HG03175 (cell line): ENCODE results near the gene PBXIP1.
A peak's percentile ranks its signal among the peaks of the same experiment; 100 is the strongest.

ENCODE experiments used
- ATAC-seq: cut with Tn5 transposase; IDR thresholded peaks from one replicate; pipeline ENCODE4 v1.9.1; 2021; ENCODE audit warnings: mild to moderate bottlenecking, moderate library complexity; ENCODE audit not compliant: unreplicated experiment

Gene PBXIP1, protein sequence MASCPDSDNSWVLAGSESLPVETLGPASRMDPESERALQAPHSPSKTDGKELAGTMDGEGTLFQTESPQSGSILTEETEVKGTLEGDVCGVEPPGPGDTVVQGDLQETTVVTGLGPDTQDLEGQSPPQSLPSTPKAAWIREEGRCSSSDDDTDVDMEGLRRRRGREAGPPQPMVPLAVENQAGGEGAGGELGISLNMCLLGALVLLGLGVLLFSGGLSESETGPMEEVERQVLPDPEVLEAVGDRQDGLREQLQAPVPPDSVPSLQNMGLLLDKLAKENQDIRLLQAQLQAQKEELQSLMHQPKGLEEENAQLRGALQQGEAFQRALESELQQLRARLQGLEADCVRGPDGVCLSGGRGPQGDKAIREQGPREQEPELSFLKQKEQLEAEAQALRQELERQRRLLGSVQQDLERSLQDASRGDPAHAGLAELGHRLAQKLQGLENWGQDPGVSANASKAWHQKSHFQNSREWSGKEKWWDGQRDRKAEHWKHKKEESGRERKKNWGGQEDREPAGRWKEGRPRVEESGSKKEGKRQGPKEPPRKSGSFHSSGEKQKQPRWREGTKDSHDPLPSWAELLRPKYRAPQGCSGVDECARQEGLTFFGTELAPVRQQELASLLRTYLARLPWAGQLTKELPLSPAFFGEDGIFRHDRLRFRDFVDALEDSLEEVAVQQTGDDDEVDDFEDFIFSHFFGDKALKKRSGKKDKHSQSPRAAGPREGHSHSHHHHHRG

DNA sequence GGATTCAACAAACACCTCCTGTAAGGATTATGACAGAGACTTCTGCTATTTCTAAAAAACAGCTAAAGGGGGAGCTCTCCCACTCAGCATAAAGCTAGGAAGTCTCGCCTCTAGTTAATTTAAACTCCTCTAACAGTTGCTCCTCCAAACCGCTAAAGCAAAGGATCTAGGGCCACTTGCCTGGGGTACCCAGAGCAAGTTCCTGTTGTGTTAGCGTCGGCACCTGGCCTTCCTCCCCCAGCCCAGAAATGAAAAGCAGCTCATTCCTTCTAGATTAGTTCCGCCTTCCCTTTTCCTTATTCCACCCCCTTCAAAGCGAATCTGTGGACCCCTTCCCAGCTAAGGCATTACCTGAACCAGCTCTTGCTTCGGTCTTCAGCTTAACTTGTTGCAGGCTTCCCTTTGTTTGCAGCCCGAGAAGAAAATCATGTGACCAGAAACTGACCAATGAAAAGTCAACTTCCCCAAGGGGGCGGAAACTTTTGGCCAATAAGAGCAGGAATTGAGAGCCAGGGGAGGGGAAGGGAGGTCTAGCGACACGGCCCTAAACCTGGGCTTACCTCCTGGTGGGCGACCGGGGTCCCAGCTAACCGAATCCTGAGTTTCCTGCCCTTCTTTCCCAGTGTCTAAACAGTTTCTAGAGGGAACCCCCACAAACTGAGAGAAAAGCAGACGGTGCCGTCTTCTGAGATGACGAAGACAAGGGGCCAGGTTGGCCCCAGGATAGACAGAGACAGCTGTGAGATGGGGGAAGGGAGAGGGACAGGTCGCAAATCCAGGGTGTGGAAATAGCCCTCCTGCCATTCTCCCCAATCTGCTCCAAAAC lies at the start of gene PBXIP1:
Gene PBXIP1 (minus strand): TSS at position 382 of the 826 bp plus-strand sequence. CDS start 2,378 bp downstream, outside the sequence.
- ATAC-seq = peak; percentile 65

DNA sequence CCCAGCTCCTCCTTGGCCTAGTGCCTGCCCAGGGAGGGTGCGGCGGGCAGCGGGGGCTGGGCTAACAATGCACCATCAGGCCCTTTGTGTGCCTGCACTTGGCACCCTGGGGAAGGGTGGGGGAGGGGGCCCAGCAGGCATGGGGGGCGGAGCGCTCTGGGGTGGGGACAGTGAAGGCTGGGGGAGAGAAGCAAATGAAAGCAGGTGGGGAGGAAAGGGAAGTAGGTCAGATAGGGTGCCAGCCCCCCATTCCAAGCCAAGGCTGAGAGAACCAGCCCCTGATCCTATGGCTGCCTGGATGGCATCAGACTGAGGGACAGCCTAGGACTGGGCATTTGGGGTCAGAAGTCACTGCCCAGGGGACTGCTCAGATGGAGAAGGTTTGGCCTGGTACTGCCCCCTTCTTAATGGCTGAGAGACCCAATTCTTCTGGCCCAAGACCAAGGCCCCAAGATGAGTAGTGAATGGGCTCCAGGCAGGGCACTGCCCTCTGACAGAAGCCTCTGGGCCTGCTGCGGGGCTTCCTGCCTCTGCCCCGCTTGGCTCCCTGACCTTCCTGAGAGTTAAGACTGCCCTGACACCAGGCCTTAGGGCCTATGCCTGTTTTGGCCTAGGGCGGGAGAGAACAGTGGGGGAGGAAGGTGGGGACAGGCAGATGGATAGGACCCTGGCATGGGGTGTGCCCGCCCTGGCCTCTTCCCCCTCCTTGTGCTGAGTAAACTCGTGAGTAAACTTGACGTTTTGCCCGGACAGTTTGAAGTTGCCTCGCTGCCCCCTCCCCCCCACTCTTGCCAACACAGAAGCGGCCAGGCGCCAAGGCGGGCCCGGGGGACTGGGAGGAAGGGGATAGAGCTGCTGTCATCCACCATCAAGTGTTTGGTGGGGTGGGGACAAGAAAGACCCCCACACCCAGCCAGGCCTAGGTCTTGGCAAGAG lies 49.4 kb upstream of the PBXIP1 start:
- ATAC-seq = no peak

DNA sequence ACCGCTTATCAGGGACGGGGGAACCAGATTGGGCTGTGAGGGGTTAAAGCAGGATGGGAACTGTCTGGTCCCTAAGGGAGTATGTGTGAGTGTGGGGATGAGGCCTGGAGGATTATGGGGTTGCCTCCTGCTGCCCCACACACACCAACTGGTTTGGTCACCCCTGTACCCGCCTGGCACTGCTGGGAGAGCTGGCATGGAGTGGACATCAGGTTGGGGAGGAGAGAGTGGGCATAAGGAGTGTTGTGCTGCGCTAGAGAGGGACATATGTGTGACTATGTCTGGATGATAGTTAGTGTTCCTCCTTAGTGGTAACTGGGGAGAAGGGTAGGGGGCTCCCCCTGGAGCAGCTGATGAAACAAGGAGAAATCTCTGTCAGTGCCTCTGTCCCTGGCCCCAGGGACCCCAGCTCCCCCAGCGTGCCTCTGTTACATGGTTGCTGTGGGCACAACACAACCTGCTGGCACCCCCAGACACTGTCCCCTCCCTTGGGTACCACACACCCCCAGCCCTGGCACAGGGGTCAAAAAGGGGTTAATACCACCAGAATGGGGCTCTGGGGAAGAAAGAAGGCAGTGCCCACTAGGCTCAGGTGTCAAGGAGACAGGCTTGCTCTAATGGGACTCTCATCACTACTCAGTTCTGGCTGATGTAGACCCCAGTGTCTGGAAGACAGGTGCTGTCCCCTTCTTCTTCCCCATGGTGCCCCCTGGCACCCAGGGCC lies 48.6 kb upstream of the PBXIP1 start:
- ATAC-seq = no peak

DNA sequence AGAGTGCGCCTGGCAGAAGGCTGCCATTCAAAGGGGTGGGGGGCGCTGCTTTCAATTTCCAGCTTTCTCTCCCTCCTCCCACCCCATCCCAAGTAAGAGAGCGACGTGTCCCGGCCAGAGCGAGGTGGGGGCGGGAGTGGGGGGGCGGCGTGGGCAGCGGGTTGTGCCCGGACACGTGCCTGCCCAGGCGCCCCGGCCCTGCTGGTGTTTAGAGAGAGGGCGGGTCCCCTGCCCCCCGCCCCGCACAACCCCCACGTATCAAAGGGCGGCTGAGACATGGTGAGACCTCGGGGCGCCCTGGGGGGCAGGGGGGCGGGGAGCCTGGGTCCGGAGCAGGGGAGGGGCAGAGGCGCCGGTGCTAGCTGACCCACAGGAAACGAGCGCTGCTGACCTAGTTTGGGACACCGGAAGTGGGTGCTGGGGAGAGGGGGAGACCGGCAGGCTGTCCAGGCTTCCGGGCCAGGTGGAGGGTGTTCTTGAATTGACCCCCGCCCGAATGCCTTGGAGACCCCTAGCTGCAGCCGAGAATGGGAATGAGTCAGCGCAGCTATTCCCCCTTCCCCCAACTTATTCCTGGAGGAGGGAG lies 48.0 kb upstream of the PBXIP1 start:
- ATAC-seq = no peak

DNA sequence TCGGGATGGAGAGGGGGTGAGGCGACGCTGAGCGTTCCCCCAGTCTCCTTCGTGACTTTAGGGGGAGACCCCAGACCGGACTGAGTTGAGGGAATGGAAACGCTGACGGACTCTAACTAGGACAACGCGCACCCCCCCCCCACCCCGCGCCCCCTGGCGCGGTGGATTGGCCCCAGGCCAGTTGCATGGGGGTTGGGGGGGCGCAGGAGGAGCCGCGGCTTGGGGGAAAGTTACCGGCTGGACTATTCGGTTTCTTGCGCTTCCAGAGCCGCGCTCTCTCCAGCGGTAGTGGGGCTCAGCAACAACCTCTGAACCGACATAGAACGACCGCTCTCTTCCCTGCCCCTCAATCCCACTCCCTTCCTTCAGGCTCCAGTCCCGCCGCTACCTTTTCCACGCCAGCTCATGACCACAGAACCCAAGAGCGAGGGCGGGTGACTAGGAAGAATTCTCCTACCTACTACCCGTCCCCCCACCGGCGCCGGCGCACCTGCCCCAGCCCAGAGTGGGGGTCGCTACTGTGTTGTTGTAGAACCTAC lies 47.4 kb upstream of the PBXIP1 start:
- ATAC-seq = no peak

DNA sequence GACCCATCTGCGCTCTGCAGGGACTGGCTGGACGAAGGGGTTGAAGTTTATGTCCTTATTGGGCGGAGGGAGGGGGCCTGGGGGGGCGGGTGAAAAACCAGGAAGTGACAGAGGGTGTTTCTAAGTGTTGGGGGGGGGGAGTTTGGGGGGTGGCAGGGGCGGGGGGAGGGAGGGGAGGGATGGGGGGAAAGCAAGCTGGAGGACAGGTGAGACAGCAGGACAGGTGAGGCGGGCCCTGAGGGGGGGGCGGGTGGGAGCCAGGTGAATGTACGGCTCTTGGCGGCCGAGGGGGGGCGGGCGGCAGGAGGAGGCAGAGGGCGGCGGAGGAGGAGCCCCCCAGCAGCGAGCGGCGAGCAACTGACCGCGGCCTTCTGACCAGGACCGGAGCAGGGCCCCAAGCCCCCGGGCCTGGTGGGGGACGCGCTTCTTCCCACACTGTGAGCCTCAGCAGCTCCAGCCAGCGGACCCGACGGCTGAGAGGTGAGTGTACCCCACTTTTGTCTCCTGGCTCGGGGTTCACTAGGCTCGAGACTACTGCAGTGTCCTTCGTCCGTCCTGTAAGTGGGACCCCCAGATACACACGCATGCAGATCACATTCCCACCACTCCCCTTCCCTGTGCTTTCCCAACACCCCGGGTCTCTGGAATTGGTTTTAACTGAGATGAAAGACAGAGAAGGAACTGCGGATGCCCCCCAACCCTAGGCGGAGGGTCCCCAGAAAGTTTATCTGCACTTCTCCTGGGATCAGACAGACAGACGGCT lies 46.7 kb upstream of the PBXIP1 start, which contains the start of gene ZBTB7B:
Gene ZBTB7B (plus strand): TSS at position 339 of the 763 bp plus-strand sequence. CDS start 11,859 bp downstream, outside the sequence.
- ATAC-seq = peak; percentile 6

DNA sequence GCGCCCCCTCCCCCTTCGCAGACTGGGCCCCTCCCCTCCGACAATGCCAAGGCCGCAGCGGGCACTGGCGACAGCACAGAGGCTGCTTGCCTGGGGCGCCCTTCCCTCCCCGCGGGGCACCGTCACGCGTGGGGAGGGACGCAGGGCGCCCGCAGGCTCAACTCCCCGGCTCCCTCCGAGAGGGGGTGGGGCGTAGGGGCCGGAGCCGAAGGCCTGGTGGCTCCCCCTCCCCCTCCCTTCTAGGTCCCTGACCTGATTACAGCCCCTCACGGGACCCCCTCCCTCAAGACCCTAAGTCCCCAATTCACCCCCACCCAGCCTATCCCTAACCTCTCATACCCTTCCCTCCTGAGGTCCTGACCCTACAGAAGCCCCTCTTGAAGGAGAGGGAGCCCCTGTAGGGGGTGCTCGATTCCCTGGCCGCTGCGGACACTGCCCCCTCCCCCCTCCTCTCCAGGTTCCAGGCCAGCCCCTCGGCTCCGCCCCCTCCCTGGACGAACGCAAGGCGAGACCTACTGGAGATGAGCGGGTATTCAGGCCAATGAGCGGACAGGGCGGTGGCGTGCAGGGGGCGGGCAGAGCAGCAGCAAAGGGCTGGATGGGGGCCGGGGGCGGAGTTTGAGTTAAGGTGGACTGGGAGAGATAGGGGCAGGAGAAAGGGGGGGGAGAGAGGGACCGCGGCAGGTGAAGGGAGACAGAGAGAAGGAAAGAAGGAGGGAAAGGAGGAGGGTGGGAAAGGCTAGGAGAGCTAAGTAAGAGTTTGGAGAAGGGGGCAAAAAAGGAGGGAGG lies 46.0 kb upstream of the PBXIP1 start:
- ATAC-seq = peak; percentile 62

DNA sequence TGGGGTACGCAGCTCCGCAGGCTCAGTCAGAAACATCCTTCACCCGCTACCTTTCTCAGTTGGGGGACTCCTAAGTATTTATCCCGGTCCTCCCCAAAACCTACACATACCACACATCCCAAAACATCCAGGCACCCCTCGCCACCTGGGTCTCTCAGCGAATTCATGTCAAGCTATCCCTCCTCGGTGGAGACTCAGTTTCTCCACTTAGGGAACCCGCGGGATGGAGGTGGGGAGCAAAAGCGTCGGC lies 45.5 kb upstream of the PBXIP1 start:
- ATAC-seq = no peak

DNA sequence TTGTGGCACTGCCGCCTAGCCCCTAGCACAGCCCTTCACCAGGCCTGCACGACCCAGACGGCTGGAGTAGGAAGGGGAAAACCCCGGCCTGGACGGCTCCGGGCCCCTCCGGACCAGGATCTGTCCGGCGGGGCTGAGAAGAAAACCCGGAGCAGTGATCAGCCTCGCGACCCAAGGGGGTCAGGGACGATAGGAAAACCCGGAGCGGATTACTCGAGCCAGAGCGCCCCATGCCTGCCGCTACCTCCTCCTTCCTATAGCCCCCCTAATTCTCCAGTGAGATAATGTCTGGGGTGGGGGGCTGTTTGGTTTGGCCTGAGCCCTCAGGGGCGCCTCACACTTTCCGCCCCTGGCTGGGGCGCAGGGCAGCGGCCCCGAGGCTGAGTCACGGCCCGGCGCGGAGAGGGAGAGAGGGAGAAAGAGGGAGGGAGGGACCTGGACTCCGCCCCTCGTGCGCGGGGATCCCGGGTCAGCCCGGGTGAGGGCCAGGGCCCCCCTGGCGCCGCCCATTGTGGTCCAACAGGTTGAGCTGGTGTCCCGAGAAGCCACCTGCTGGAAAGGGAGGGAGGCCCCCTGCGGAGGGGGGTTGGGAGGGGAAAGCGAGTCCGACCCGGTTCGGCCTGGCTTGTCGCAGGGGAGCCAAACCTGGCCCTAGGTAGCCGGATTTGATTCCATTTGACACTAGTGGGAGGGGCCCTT lies 45.0 kb upstream of the PBXIP1 start:
- peak; percentile 37 for ATAC-seq

DNA sequence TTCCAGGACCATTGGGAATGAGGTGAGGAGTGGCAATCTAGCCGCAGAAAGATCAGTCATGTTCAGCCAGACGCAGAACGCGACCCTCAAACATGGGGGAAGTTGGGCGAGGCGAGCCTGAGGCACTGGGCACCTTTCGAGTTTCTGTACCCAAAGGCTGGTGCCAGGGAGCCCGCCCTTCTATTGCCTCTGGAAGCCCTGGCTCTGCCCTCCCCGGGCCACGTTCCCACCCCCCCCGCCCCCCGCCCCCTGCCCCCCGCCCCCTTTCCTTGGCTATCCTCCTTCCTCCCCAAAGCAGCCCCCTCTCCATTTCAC lies 44.5 kb upstream of the PBXIP1 start:
- no peak for ATAC-seq

DNA sequence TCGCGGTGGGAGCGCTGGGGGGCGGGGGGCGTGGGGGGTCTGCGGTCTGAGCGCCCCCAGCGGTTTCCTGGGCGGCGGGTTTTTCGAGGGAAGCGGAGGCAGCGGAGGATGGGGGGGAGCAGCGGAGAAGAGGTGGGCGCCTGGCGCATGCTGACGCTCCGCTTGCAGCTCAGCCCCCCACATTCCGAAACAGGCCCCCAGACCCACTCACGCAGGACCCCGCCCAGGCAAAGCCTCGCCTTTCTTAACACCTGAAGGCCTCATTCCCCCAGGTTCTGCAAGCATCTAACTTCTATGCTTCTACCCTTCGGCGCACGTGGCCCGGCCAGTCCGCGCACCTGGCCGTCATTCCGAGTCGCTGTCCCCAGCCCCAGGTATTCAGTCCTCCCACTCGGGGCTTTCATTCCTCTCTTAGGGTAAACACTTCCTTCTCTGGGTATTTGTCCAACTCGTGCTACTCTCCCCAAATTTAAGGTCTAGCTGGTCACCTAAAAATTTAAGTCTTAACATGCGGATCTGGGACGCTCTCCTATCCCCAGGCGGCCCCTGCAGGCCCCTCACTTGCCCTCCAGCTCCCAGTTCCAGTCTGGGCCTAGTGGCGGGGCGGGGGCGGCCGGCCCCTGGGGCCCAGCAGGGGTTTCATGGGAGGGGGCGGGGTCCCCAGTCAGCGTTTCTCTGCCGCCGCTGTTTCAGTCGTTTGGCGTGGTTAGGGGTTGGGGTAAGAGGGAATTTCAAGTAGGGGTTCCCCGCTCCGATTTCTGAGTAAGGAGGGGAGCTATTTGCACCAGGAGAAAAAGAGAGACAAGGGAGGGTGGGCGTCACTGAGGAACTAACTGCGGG lies 43.9 kb upstream of the PBXIP1 start:
- ATAC-seq = no peak

DNA sequence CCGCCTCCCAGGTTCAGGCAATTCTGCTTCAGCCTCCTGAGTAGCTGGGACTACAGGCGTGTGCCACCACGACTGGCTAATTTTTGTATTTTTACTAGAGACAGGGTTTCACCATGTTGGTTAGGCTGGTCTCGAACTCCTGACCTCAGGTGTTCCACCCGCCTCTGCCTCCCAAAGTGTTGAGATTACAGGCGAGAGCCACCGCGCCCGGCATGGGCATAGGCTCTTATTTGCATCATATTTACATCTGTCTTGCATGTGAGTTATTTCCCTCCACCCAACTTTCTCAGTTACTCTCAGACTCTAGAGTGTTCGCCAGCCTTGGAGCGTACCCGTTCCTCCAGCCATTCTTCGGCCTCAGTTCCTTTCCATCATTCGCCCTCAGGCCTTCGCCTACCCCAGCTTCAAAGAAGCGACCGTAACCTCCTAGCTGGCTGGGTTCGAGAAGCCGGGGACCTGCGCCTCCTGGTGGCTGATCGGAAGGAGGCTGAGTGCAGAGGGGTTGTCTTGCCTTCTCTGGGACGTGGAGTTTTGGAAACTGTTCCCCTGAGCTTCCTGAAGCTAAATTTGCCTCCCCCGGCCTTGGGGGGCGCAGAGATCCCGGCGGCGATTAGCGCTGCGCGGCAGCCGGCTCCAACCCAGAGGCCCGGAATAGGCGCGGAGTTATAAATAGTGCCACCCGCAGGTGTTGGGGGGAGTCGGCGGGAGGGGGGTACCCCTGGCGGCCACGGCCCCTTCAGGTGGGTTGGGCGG lies 43.1 kb upstream of the PBXIP1 start:
- no peak for ATAC-seq

DNA sequence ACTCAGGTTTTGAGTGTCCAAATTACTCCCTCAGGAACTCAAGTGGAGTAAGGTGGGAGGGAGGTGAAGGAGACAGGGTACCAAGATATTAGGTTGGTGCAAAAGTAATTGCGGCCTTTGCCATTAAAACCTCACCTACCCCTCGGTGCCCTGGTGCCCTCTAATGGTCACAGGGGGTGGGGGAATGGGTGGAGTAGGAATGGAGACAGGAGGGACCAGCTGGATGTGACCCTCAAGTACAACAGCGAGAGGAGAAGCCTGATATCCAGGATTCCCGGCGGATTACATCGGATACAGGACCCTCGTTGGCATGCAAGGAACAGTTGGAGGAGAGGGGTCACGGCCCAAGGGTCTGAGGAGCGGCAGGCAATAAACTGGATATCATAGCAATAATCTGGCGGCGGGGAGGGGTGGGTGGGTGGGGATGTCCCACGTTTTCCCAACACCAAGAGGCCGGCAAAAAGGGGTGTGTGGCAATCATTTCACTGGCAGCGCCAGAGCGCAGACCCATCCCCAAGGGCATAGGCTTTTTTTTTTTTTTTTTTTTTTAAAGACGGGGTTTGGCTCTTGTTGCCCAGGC lies 42.4 kb upstream of the PBXIP1 start:
- no peak for ATAC-seq

DNA sequence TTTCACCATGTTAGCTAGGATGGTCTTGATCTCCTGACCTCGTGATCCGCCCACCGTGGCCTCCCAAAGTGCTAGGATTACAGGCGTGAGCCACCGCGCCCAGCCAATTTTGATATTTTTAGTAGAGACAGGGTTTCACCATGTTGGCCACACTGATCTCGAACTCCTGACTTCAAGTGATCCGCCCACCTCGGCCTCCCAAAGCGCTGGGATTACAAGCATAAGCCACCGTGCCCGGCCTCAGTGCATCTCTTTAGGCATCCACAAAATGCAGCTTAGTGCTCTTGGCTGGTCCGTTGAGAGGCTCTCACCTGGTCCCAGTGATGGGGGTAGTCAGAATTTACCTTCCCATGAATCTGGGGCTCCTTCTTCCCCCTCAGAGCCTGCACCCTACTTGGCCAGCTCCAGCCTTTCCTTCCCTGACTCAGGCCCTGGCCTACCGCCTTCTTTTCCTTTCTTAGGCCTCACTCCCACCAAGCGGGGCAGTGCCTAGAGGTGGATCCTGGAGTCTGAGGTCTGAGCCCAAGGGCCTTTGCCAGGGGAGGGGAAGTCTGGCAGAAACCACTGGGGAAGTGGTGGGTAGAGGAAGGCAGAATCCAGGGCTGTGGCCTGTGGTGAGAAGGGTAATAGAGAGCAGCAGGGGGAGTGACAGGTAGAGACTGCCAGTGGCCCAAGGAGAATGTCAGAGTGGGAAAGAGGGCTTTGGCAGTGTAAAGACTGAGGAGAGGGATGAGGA lies 41.2 kb upstream of the PBXIP1 start:
- no peak for ATAC-seq
